ENCODE measurements around the gene DNAH11.
"Not testable (repeated sequence)": the region's sequence is repeated elsewhere in the genome, so short reads cannot be mapped to it uniquely, and the experiment has no call there.

DNAH11 gene

DNA sequence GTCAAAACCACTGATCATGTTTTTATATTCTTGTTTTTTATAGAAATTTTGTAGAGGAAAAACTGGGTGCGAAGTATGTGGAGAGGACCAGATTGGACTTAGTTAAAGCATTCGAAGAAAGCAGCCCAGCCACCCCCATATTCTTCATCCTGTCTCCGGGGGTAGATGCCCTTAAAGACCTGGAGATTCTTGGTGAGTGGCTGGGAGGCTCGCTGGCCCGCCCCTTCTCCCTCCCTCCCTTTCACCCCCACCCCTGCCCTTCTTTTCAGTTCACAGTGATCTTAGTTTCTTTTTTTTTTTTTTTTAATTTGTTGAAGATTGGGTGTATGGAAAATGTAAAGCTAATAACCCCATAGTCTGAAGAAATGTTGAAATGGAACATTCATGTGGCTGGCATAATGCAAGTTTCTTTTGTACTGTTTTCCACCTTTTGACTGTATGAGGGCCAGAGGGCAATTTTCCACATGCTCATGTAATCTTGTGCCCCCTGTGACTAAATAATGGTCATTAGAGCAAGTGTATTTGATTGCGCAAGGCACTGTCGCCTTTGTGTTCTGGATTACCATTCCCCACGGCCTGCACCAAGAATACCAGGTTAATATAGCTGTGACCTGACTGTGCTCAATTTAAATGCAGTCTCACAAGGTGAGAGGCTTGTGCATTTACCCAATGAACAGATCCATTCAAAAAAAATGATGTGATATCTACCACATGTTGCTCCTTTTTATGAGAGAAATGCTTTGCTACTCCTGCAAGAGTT, 325.2 kb downstream of the DNAH11 start:
- DNase-seq (ENCODE audit: insufficient read length, low spot score), result no peak
- FAIRE-seq, result no peak

DNA sequence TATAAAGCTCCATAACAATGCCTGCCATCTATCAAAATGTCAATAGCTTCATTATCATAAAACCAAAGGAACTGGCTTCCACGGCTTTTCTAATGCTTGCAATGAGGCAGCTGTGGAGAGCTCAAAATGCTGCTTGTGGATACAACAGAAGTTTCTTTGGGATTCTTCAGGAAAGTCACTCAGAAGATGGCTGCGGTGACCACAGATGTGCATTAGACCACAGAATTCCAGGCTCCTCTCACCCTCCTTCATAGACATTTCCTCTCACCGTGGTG, 325.7 kb downstream of the DNAH11 start:
- DNase-seq (ENCODE audit: insufficient read length, low spot score), result no peak
- FAIRE-seq, result no peak

DNA sequence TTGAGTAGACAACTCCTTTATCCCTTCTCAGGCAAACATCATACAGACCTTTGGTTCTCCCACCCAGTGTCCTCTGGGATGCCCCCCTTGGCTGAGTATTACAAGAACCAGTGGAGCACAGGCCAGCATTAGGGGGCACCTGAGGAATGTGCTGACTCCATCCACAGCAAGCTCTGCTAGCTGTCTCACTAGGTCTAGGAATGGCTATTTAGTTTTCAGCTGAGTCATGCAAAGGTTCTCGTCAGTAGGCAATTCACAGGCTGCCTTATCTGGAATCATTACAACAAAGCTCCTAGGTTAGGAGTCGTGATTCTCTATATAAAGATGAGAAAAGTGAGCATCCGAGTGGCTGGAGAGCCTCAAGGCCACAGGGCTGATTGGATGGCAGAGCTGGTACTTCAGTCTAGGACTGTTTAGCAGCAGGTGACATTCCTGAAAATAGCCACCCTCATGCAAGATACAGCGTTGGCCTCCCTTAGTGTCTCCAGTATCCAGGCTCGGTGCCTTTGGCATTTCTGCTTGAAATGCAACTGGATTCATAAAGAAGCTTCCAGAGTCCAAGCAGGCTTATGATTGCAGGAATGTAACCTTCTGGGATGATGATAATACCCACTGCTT, 327.1 kb downstream of the DNAH11 start:
- DNase-seq (ENCODE audit: insufficient read length, low spot score), result peak; percentile 8
- FAIRE-seq, result no peak

DNA sequence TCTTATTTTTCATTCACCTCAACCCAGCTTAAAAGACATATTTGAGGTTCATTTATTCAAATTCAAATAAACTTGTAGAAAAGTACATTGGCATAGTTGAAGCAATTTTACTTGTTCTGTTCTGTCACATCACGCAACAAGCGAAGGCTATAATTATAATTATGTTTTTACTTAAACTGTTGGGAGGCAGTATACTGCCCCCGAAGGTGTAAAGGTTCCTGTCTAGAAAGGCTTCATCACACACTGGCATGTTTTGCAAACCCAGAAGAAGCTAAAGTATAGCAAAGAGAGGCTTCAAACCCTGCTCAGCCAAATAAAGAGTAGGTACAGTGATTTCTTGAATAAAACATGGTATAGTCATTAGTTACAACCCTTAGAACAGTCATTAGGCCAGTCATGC, 340.2 kb downstream of the DNAH11 start:
- FAIRE-seq, result no peak
- DNase-seq (ENCODE audit: insufficient read length, low spot score), result no peak

DNA sequence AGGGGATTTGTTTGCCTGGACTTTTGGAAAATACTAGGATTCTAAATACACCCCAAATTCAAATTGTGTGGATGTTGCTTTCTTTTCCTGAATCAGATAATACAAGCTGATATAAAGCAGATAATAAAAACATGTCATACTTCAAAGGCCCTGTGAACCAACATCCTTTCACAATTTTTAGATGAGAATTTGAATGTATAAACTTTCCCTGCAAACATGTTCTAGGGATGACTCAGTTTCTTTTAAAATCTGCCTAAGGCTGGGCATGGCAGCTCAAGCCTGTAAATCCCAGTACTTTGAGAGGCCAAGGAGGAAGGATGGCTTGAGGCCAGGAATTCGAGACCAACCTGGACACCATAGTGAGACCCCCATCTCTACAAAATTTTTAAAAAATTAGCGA, 340.7 kb downstream of the DNAH11 start:
- not testable (repeated sequence) for DNase-seq (ENCODE audit: insufficient read length, low spot score); FAIRE-seq

DNA sequence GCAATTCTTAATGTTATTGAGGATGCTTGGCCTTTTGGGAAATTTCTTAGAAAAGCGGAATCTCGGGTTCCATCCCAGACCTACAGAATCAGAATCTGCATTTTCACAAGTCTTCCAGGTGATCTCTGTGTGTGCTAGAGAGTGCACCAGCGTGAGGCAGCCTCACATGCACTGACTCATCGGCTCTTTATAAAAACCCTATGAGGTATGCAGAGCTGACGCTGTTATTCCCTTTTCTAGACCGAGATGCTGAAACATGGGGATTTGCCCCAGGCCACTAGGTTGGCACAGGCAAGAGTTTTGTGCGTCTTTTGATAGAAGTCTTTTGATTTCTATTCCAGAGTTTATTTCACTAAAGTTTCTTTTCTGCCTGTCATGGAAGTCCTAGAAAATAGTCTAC, 341.7 kb downstream of the DNAH11 start:
- FAIRE-seq (no peak), DNase-seq (ENCODE audit: insufficient read length, low spot score) (no peak)

DNA sequence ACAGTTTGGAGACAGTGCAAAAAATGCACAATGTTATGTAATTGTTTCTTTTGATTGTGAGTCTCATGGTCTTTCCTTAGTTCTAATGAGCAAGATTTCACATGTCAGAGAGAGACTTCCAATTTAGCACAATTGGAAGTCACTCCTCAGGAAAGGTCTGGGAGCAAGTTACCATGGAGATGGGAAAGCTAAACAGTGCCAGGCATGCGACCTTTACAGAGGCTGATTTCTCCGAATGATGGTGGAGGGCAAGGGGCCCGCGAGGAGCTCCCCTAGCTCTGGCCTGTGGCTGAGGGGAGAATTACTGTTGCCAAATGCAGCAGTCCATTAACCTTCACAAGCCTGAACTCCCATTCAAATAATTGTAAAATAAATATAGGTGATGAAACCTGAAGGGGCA, 343.6 kb downstream of the DNAH11 start:
- DNase-seq (ENCODE audit: insufficient read length, low spot score) (no peak), FAIRE-seq (no peak)

DNA sequence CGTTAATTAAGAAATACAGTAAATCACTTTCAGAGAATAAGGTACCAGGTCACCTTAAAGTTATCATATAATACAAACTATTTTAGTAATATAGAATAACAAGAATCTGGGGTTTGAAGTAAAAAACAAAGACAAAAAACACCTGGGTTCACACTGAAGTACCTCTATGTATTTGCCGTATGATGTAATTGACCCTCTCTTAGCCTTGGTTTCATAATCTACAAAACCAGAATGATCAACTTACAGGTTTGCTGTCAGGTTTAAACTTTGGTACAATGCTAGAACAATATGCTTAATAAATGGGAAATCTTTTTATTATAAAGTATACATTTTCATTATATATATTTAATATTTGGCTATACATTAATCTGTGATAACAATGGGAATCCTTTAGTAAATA, 344.5 kb downstream of the DNAH11 start:
- no peak for FAIRE-seq
- no peak for DNase-seq (ENCODE audit: insufficient read length, low spot score)

DNA sequence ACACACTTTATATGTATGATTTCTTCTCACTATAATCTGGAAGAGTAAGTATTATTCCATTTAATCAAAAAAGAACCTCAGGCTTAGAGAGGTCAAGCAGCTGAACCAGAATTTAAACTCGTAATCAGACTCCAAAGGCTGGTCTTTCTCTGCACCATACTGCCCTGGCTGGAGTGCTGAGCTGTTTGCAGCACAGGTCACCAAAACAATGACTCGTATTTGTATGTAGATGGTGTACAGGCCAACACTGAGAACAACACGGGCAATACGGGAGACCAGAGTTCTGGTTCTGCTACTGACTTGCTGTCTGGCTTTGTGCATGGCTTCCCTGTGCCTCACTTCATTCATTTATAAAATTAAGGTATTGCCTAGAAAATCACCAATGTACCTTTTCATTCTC, 344.9 kb downstream of the DNAH11 start:
- FAIRE-seq (no peak), DNase-seq (ENCODE audit: insufficient read length, low spot score) (no peak)

DNA sequence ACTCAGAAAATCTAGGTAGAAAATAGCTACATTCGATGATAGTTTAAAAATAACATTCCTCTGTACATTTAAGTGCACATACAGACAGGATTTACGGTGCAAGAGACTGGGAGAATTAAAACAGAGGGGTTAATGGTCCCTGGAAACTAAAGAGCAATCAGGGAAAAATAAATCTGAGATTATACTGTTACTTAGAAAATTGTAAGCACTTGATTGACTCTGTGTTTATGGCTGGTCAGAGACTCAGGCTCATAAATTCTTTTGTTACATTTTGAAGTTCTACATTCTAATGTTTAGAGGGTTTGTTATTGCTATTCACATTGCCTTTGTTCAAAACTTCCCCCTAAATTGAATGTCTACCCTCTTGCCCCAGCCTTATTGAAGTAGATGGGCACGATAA, 348.5 kb downstream of the DNAH11 start:
- DNase-seq (ENCODE audit: insufficient read length, low spot score) (no peak), FAIRE-seq (no peak)

DNA sequence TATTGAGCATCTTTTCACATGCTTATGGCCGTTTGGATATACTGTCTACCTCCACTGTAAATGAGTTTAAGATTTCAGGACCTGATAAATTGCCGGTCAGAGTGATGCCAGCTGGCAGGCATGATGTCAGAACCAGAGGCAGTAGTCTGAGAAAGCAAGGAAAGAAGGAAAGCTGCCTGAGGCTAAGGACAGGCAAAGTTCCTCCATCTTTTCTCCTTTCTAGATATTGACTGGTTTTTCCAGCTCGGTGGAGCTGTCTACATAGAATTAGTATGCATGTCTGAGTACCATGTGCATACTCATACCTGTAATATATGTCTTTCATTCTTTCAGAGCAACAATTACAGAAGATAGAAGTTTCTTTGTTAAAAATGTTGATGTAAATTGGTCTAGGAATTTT, 350.6 kb downstream of the DNAH11 start:
- FAIRE-seq, result no peak
- DNase-seq (ENCODE audit: insufficient read length, low spot score), result no peak

DNA sequence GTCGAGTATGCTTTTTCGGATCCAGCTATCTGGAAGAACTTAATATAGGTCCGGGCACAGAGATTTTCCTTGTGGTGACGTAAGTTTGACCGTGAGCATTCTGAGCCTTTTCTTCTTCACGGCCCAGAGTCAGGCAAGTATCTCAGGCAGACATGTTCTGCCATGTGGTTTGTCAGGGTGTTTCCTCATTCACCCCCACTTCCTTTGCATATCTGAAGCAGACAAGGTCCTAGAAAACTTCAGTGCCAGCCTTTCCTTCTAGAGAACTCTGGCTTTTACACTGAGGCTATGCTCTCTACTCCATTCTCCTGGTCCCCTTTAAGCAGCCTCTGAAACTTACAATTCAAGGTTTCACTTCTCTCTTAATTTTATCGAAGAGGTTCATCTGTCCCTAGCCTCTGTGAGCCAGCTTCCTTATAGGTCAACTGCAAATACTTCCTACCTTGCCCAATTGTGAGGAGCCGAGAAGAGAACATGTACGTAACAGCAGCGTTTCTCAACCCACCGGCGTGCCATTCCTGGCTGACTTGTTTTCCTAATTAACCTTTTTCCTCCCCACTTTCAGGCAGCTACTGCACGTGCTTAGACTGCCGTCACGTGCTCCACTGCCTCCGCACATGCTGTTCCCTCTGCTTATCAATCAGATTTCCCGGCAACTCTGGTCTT, 355.6 kb downstream of the DNAH11 start:
- no peak for DNase-seq (ENCODE audit: insufficient read length, low spot score)

DNA sequence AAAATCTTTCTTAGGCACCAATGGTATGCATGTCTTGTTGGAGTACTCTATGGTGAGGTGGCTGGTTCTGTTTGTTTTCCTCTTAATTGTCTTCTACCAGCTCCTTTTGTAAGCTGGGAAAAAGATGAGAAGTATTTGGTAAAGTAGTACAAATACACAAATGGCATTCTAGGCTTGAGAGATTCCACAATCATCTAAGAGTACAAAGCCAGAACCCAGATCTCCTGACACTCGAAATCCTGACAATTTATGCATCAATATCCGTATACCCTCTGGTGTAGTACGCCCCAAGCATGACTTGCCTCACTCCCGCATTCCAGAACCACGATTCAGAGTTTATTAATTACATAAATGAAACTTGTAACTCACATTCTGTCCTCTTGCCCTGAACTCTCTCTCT, 359.4 kb downstream of the DNAH11 start:
- DNase-seq (ENCODE audit: insufficient read length, low spot score) (no peak), FAIRE-seq (no peak)

More for the DNA sequence above, 355.6 kb downstream of the DNAH11 start:
- FAIRE-seq, result no peak

DNA sequence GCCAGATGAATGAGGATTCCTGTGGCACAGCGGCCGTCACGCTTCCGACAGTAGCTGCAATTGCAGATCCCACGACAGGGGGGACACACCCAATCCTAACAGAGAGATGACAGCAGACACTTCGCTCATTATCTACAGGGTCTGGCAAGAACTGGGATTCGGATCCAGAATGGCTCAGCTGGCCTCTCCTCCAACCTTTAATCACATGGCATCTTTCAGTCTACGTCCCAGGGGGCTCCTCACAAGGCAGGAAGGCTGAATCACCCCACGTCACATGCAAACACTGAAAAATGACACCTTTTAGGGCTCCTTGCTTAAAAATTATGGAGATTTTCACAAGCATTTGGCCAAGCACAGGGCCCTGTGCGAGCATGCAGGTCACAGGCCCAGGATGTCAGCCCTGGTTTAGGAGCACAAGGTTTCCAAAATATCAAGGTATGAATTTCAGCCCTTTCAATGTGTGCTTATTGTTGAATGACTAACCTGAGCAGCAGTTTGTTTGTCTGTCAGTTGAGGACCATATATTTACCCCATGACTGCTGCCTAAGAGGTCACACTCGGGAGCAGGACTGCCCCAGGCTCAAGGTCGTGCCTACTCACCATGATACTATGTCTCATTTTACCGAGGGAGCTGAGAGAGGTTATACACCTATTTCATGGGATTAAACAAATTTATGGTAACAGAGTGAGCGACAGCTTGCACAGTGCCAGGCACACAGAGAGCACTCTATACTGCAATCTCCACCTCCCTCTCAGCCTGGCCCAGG, 360.4 kb downstream of the DNAH11 start:
- FAIRE-seq (peak; percentile 62), DNase-seq (ENCODE audit: insufficient read length, low spot score) (no peak)

DNA sequence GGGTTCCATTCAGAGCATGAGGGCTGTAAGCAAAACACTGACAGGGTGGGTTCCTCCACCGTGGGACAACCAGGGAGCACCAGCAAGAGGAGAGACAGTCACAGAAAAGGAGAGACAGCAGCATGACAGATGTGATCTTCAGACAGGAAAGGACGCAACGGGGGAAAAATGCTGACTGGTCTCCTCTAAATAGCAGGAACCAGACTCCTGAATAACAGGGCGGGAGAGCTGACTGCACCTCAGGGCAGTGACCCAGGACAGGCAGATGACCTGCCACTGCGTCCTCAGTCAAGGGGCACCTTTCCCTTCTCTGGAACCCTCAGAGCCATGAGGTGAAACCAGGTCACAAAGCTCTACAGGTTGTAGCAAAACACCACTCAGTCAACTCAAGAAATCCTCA, 365.9 kb downstream of the DNAH11 start:
- no peak for DNase-seq (ENCODE audit: insufficient read length, low spot score)
- FAIRE-seq, result no peak

DNA sequence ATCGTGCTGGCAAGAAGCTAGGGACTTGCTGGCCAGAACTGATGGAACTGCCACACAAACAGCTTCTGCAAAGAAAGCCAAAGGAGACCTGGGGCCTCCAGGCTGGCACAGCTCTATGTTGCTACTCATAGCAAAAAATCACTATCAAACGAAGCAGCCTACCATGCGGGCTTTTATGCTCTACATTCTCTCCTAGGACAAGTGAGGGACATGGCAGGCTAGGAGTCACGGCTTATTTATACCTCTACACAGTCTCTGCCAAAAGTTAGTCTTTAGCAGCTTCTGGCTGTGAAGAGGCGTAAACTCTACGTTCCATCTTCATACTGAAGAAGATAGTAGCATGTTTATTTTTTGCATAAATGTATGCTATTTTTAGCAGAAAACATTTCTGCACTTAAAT, 367.4 kb downstream of the DNAH11 start:
- FAIRE-seq (no peak), DNase-seq (ENCODE audit: insufficient read length, low spot score) (no peak)

DNA sequence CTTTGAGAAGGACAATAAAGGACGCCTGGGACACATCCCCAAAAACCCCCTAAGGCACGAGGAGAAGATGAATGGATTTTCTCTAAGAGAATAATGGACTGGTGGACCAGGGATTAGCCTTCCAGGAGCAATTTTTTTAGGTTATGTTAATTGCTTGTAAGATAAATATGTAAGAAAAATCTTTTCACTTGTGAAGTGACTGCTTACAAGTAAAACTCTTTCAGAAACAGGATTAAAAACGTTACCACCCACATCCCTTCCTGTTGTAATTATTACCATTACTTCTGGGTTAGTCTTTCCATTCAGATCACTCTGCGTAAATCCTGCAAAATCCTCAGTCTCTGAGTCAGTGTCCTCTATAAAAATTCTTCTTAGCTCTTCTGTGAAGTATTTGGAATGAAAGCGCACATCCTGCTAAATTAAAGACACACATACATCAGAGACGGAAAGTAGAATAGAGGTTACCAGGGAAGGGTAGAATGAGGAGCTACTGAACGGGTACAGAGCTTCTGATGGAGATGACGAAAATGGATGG, 368.6 kb downstream of the DNAH11 start:
- DNase-seq (ENCODE audit: insufficient read length, low spot score), result peak; percentile 26
- FAIRE-seq, result no peak

DNA sequence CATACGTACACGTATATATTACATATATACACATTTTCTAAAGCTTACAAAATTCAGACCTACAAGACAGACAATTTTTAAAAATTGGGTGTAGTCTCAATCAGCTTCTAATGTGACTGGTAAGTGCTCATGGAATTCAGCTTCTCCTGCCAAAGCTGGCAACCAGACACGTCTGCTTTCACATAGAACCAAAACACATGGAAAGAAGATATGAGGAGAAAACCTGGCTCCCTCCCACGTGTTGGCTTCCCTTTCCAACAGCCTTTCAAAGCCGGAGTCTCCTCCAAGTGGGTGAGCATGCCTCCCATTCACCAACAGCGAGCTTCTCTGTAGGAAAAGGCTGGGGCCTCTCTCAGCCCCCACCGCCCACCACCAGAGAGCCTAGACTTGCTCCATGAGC, 369.5 kb downstream of the DNAH11 start:
- FAIRE-seq, result no peak
- DNase-seq (ENCODE audit: insufficient read length, low spot score), result no peak

DNA sequence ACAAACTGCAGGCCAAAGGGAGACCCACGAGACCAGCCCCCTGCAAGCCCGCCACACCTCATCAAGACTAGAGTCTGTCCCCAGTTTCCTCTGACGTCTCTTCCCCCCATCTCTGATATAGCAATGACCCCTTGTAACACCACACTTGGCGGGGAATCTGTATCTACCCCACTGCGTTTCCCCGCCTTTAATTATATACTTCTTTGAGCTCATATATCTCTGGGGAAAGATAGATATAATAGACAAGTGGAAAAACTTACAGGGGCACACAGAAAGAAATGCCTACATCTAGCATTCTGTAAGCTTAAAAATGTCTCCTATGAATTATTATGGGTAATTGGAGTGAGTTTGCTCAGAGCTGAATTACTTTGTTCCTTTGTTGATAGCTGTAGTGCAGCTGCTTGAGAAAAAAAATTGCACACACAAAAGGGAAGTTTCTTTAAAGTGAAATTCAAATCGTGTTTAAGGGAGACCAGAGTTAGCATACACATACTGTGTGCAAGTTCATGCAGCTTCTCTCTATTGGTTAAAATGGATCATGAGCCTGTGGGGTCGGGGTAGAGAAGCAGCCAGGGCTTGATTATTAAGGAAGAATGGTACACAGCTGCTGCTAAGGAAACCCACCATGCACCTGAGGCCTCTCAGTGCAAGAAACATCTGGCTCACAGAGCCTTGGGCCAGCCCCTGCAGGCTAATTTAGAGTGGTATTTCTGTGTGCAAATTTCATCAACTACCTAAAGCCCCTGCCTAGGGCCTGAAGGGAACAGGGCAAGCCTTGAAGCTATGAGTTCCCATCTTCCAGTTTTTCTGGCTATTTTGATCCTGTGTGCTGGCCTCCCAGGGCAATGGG, 370.3 kb downstream of the DNAH11 start:
- DNase-seq (ENCODE audit: insufficient read length, low spot score) (no peak), FAIRE-seq (no peak)

DNA sequence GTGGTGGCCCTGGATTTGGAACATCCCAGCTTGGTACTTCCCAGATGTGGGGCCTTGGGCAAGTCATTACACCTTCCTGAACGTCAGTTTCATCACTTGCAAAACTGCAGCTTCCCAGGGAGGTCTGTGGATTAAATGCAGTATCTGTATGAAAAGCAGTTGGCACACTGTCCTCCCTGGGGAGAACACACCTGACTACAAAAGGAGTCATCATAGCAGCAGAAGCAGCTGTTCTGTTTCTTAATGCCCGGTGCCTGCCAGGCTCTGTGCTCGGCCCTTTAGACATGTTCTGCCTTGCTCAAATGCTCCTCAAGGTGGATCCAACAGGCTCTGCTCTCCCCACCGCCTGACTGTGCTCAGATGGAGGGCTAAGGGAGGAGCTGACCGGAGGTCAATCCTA, 371.8 kb downstream of the DNAH11 start:
- no peak for DNase-seq (ENCODE audit: insufficient read length, low spot score)
- FAIRE-seq, result no peak
